ENCODE measurements around the gene GPR37L1. TPM values are rescaled to one million over a fixed set of nuclear protein-coding genes. Genes with fewer than 3 reads are reported as not detected.

The GPR37L1 gene
- total and polyA plus RNA-seq, 9 donors = 0.01 to 0.34 (median 0.12) TPM; not detected in 2

GRCh38 chr1:202101184-202101583 is 21.5 kb upstream of the GPR37L1 start:
- Histone ChIP-seq H3K4me1 (ENCODE audit: insufficient read depth) (no peaks in the 10 kb centered on the region), H3K27me3 (no peaks in the 10 kb centered on the region), H3K27ac (no peak overlapping the region), H3K36me3 (no peaks in the 10 kb centered on the region), H3K4me3 (no peak overlapping the region), H3K9me3 (no peaks in the 10 kb centered on the region)
- intact Hi-C loops (cut with DNase I) = no loop called here
- DNase-seq = no peak
- 59 to 69% (median 66%) methylated on average over 4 of the region's 4 CpGs for WGBS, 3 donors
- TF ChIP-seq POLR2A (IDR thresholded peaks at IDR 0.05) (no peak), CTCF (IDR thresholded peaks at IDR 0.05) (no peak), EP300 (IDR thresholded peaks at IDR 0.05) (no peak)

- Histone ChIP-seq H3K4me3 (no peak overlapping the region), H3K27ac (no peak overlapping the region), H3K36me3 (no peaks in the 10 kb centered on the region), H3K4me1 (ENCODE audit: insufficient read depth) (no peaks in the 10 kb centered on the region), H3K9me3 (no peaks in the 10 kb centered on the region), H3K27me3 (no peaks in the 10 kb centered on the region)
- 88 to 92% (median 88%) methylated on average over 10 of the region's 10 CpGs for WGBS, 3 donors
- no peak for TF ChIP-seq POLR2A (IDR thresholded peaks at IDR 0.05)
- TF ChIP-seq EP300 (IDR thresholded peaks at IDR 0.05) = no peak
- TF ChIP-seq CTCF (IDR thresholded peaks at IDR 0.05) = no peak
- no peak for DNase-seq
- intact Hi-C loops (cut with DNase I) = no loop called here
Observed at GRCh38 chr1:202104073-202104472, 18.6 kb upstream of the GPR37L1 start.

- intact Hi-C loops (cut with DNase I) = no loop called here
- H3K9me3 ChIP-seq = no peaks in the 10 kb centered on the region
- TF ChIP-seq POLR2A (IDR thresholded peaks at IDR 0.05) (no peak), EP300 (IDR thresholded peaks at IDR 0.05) (no peak), CTCF (IDR thresholded peaks at IDR 0.05) (no peak)
- no peaks in the 10 kb centered on the region for H3K4me1 ChIP-seq (ENCODE audit: insufficient read depth)
- WGBS, 3 donors = 70 to 77% (median 75%) methylated on average over 10 of the region's 10 CpGs
- DNase-seq = no peak
- no peak overlapping the region for H3K4me3 ChIP-seq
- no peaks in the 10 kb centered on the region for H3K27me3 ChIP-seq
- no peaks in the 10 kb centered on the region for H3K36me3 ChIP-seq
- H3K27ac ChIP-seq = no peak overlapping the region
Observed at GRCh38 chr1:202105571-202106339, 17.0 kb upstream of the GPR37L1 start.

- H3K4me1 ChIP-seq (ENCODE audit: insufficient read depth) = no peaks in the 10 kb centered on the region
- H3K36me3 ChIP-seq = no peaks in the 10 kb centered on the region
- no peaks in the 10 kb centered on the region for H3K27me3 ChIP-seq
- no peaks in the 10 kb centered on the region for H3K9me3 ChIP-seq
- H3K4me3 ChIP-seq = no peak overlapping the region
- no peak for DNase-seq
- intact Hi-C loops (cut with DNase I) = no loop called here
- no peak overlapping the region for H3K27ac ChIP-seq
- TF ChIP-seq POLR2A (IDR thresholded peaks at IDR 0.05) (no peak), CTCF (IDR thresholded peaks at IDR 0.05) (no peak), EP300 (IDR thresholded peaks at IDR 0.05) (no peak)
- 64 to 73% (median 70%) methylated on average over 10 of the region's 10 CpGs for WGBS, 3 donors
Observed at GRCh38 chr1:202106340-202107254, 16.1 kb upstream of the GPR37L1 start.
